Epithelial cell of esophagus (primary cell): ENCODE results near the gene SLC48A1.
A peak's percentile ranks its signal among the peaks of the same experiment; 100 is the strongest.

Source experiments
- DNase-seq: peaks from one replicate; pipeline ENCODE4 v3.0.0; 2010; ENCODE audit warnings: low read depth
- H3K4me3 ChIP-seq: 2 replicates; pipeline ENCODE4 v1.5.1; 2011; ENCODE audit warnings: mild to moderate bottlenecking, low read length, control low read depth
- CTCF ChIP-seq: IDR thresholded peaks from 2 replicates; pipeline ENCODE4 v1.5.1; 2011; ENCODE audit warnings: low read depth, mild to moderate bottlenecking, low read length, control low read depth, inconsistent platforms; ENCODE audit not compliant: insufficient read depth; ENCODE audit errors: missing control alignments

Gene SLC48A1

GRCh38 chr12:47773858-47774580, 981 bp downstream of the SLC48A1 start:
- no peak for TF ChIP-seq CTCF
- no peak for DNase-seq
- peak overlapping the region; percentile 68 for H3K4me3 ChIP-seq

GRCh38 chr12:47774663-47775062, 1.6 kb downstream of the SLC48A1 start:
- TF ChIP-seq CTCF, result no peak
- DNase-seq, result no peak
- H3K4me3 ChIP-seq, result no peak overlapping the region

- peak; percentile 33 for DNase-seq
- no peak overlapping the region for H3K4me3 ChIP-seq
- no peak for TF ChIP-seq CTCF
Observed at GRCh38 chr12:47775100-47775911, 2.3 kb downstream of the SLC48A1 start.

GRCh38 chr12:47776471-47777143, 3.6 kb downstream of the SLC48A1 start:
- no peak for DNase-seq
- no peak overlapping the region for H3K4me3 ChIP-seq
- no peak for TF ChIP-seq CTCF

GRCh38 chr12:47777151-47777550, 4.1 kb downstream of the SLC48A1 start:
- no peak overlapping the region for H3K4me3 ChIP-seq
- no peak for TF ChIP-seq CTCF
- DNase-seq, result no peak

- no peak for DNase-seq
- H3K4me3 ChIP-seq, result no peak overlapping the region
- TF ChIP-seq CTCF, result no peak
Observed at GRCh38 chr12:47777741-47778558, 4.9 kb downstream of the SLC48A1 start.
